Upper lobe of left lung (tissue), 4 donors: ENCODE results near the gene PDE7B.

Source experiments
- CTCF ChIP-seq, 6 experiments: fragments of 450-650 bp in 4 of 6; fragments of 200-600 bp in 2 of 6; sonication (generic) in 2 of 6; IDR thresholded peaks; one replicate each; pipeline ENCODE4 v1.5.1; 2016 to 2019; ENCODE audit warnings: antibody characterized with exemption in 6 of 6
- EP300 ChIP-seq, 4 donors: sonication (generic); formaldehyde crosslinking; IDR thresholded peaks; one replicate each; pipeline ENCODE4 v1.5.1; 2017; ENCODE audit warnings: antibody characterized with exemption in 4 of 4, control low read depth in 2 of 4

DNA sequence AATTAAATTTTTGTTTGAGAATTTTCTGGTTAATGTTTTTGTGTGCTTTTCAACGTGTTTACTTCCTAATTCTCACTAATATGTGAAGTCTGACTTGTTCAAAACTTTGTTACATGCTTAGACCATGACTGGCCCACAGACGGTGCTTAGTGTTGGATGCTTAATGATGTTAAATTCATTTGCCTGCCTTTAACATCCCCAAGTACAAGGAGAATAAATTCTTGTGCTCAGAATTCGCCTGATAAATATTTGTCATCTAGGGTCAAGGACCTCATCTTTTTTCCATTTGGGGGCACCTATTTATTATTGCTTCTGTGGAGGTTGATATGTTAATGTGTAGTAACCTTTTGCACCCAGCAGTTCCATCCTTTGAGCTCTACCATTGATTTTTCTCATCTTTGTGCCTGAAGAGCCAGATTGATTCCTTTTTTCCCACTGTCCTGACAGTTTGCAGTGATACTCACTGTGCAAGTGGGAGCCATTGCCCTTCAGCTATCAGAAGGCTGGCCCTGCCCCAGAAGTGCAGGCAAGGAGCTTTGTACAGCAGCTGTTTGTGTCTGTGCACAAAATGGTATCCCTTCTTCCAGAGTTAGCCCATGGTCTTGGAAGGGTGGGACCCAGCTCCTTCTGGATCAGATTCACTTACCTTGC lies 170.8 kb downstream of the PDE7B start:
- TF ChIP-seq CTCF (IDR thresholded peaks at IDR 0.05), result no peak
- no peak for TF ChIP-seq EP300 (IDR thresholded peaks at IDR 0.05)
